HG02623 (cell line): ENCODE data around the gene RAPGEF2.
"Not testable (repeated sequence)": the region's sequence is repeated elsewhere in the genome, so short reads cannot be mapped to it uniquely, and the experiment has no call there.

Experiments
- ATAC-seq: cut with Tn5 transposase; IDR thresholded peaks from one replicate; pipeline ENCODE4 v1.9.1; 2021; ENCODE audit warnings: moderate library complexity; ENCODE audit not compliant: unreplicated experiment

Gene RAPGEF2

DNA sequence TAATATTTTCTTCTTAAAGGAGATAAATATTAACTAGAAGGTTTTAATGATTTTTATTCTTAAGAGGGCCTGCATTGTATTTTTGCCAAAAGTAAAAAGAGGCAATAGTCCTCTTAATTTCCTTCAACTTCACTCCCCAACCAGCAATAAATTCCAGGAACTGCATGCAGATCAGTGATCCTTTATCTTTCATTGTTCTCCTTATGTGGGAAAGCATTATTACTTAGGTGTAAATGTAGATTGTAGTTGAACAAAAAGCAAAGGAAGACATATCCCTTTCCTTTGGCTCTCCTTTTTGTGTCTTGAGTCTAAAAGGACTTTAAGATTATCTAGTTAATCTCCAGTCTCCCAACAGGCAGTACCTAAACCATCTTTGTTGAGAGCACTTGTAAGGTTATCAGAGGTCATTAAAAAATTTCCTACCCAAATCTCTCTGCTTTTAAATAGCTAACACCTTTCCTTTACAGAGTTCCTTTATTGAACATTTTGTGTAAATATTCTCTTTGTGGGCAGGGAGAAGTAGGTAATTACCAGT, 55.3 kb downstream of the RAPGEF2 start:
- no peak for ATAC-seq

- no peak for ATAC-seq
These were observed 56.1 kb downstream of the RAPGEF2 start for GRCh38 chr4:159158985-159159384.

DNA sequence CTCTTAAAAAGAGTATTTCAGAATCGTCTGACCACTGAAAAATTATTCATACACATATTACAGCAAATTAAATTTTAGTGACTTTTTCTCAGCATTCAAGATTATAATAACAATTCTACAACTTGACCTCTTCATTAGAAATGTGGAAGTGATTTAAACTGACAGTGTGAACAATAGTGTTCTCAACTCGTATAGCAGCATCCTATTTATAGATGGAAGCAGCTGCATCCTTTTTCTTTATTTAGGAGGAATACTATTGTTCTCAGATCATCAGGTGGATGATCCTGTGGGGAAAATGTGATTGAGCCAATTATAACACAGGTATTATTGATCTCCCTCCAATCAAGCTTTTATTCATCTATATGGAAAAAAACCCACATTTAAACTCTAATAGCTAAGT, 56.7 kb downstream of the RAPGEF2 start:
- ATAC-seq = no peak

- ATAC-seq = no peak
These were observed 57.4 kb downstream of the RAPGEF2 start for GRCh38 chr4:159160242-159160641.

DNA sequence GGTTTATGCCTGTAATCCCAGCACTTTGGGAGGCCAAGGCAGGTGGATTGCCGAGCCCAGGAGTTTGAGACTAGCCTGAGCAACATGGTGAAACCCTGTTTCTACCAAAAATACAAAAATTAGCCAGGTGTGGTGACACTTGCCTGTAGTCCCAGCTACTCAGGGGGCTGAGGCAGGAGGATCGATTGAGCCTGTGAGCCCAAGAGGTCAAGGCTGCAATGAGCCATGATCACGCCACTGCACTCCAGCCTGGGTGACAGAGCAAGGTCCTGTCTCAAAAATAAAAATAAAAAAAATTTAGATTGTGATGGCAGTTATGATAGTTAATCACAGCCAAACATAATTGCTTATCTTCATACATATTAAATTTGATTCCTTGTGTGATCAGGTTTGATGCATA, 58.6 kb downstream of the RAPGEF2 start:
- ATAC-seq = not testable (repeated sequence)

- ATAC-seq = no peak
These were observed 59.7 kb downstream of the RAPGEF2 start for GRCh38 chr4:159162576-159162975.

GRCh38 chr4:159163521-159163920, 60.6 kb downstream of the RAPGEF2 start:
- no peak for ATAC-seq

DNA sequence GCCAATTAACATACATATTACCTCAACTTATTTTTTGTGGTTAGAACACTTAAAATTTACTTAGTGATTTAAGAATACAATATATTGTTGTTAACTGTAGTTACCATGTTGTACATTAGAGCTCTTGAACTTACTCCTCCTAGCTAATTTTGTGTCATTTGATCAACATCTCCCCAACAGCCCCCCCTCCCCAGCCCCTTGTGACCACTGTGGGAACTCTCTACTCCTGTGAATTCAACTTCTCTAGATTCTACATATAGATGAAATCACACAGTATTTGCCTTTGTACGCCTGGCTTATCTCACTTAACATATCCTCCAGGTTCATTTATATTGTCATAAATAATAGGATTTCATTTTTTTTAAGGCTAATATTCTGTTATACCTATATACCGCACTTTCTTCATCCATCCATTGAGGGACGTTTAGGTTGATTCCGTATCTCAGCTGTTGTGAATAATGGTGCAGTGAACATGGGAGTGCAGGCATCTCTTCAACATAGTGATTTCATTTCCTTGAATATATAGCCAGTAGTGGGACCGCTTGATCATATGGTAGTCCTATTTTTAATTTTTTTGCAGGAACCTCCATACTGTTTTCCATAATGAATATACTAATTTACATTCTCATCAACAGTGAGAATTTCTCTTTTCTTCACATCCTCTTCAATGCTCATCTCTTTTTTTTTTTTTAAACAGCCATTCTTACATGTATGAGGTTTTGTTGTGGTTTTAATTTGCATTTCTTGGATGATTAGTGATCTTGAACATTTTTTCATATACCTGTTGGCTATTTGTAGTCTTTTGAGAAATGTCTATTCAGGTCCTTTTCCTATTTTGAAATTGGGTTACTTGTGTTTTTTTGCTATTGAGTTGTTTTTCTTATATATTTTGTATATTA, 66.8 kb downstream of the RAPGEF2 start:
- peak; percentile 61 for ATAC-seq

DNA sequence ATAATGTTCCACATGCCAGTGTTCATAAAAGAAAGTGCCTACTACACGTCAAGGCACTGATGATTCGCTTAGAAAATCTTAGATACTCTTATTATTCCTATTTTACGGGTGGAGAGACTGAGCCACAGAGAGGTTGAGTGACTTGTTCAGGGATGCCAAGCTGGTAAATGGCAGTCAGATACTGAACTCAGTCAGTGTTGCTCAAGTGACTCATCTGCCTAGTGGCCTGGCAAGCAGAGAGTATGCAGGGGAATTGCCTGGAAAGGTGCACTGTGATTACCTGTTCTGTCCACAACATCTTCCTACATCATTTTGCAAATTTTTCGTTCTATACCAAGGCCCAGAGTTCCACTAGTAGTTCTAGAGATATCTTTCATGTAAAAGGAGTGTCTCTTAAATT, 68.4 kb downstream of the RAPGEF2 start:
- no peak for ATAC-seq

- ATAC-seq = no peak
These were observed 71.0 kb downstream of the RAPGEF2 start for GRCh38 chr4:159173886-159174285.

GRCh38 chr4:159174645-159175084, 71.8 kb downstream of the RAPGEF2 start:
- ATAC-seq = no peak

DNA sequence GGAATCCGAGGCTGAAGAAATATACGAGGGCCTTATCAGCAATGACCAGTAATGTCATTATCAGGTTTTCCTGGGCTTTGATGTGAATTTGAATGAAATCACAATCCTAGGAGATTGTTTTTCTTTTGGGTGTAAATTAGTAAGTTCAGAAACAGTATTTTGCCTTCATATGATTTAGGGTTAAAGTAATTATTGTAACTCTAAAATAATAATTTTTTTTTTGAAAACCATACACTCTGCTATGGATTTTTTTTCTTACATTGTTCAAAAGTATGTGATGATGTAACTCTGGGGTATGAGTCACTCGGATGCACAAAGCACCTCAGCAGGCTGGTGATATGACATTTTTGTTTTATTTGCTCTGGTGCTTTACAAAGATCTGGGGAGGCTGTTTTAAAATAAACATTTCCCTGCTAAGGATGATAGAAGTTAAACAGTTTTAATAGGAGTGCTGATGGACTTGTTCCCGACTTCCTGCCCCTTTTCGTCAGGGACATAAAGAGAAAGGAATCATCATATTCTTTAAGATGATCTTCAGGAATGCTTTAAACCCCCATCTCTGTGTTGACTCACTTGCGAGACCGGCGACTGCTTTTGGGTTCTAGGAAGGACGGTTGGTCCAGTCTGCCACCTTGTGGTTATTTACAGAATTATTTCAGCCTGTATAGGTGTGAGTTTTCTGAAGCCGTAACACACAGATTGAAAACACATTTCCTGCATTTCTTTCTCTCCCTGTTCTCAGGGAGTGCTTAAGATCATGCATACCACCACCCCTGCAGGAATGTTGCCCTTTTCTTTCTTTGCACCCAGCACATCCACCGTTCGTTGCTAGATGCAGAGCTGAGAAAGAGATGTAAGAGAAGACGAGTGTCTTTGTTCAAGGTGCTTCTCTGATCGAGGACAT, 72.5 kb downstream of the RAPGEF2 start:
- ATAC-seq = peak; percentile 46

GRCh38 chr4:159175989-159176375, 73.1 kb downstream of the RAPGEF2 start:
- ATAC-seq = no peak

DNA sequence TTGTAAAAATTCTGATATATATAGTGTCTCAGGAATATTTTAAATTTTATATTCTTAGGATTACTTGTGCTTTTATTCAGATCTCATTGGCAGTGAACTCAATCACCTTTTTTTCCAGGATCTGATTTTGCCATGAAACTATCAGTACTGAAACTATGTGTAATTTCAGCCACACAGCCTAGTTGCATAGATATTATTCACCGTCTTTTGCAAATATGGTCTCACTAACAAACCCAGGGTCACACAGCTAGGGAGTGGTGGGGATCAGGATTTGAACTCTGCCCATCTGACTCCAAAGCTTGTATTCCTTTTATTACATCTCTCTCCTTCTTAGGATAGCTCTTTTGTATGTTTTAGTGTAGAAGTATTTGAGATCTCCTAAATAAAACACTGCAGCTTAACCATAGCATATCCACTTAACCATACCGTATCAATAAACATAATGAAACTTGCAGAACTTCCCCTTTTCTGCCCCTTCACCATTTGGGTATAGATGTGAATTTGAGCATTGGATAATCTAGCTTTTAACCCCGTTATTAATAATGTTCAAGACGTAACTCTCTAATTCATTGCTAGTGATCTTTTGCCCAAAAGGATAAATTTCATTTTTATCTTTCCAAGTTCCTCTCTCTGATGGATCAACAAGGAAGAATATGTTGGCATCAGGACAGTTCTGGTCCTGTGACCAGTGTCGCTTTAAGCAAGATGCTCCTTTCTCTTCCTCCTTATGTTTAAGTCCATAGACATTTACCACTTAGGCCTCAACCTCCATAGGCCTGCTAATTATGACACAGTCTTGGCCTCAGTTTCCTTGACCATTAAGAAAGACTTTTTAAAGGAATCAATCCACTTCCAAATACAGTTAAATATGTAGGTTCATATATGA, 74.6 kb downstream of the RAPGEF2 start:
- ATAC-seq = no peak

- no peak for ATAC-seq
These were observed 75.3 kb downstream of the RAPGEF2 start for GRCh38 chr4:159178151-159178546.

GRCh38 chr4:159178979-159179969, 76.4 kb downstream of the RAPGEF2 start:
- no peak for ATAC-seq

DNA sequence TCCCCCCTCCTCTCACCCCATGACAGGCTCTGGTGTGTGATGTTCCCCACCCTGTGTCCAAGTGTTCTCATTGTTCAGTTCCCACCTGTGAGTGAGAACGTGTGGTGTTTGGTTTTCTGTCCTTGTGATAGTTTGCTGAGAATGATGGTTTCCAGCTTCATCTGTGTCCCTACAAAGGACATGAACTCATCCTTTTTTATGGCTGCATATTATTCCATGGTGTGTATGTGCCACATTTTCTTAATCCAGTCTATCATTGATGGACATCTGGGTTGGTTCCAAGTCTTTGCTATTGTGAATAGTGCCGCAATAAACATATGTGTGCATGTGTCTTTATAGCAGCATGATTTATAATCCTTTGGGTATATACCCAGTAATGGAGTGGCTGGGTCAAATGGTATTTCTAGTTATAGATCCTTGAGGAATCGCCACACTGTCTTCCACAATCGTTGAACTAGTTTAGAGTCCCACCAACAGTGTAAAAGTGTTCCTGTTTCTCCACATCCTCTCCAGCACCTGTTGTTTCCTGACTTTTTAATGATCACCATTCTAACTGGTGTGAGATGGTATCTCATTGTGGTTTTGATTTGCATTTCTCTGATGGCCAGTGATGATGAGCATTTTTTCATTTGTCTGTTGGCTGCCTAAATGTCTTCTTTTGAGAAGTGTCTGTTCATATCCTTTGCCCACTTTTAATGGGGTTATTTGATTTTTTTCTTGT, 81.2 kb downstream of the RAPGEF2 start:
- not testable (repeated sequence) for ATAC-seq

DNA sequence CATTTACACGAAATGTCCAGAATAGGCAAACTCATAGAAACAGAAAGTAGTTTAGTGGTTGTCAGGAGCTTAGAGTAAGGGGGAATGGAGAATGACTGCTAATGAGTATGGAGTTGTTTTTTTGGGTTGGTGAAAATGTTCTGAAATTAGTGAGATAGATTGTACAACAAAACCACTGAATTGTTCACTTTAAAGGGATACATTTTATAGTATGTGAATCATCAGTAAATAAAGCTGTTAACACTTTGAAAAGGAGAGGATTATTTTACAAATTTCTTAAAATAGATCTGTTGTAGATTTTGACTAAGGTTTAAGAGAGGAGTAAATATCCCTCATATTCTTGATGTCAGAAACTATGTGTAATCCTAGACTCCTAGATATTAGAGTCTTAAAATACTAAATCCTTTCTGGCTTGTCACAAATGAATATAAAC, 82.7 kb downstream of the RAPGEF2 start:
- peak; percentile 48 for ATAC-seq

DNA sequence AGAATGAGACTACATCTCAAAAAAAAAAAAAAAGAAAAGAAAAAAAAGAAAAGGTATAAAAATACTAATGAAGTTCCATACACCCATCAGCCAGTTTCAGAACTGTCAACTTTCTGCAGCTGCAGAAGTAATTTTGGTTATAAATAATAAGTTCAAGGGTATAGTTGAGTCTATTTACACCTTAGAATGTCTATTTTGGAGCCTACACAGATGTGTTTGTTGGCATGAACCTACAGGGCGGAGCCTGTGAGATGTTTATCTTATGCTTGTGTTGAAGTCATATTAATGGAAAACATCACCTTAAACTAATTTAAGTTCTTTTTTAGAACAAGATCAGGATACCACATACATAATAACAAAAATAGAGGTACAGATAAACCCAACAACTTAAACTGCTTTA, 85.8 kb downstream of the RAPGEF2 start:
- ATAC-seq = no peak
